HCT116 (cell line): ENCODE measurements around the gene PRDX2. TPM values are rescaled to one million over a fixed set of nuclear protein-coding genes. Genes with fewer than 3 reads are reported as not detected.

Experiments used
- ATAC-seq: fragments of 200-7000 bp; cut with Tn5 transposase; 2 replicates; pipeline ENCODE4 v1.9.1; 2020; ENCODE audit warnings: mild to moderate bottlenecking, moderate library complexity
- BruUV-seq: library from RNA; stranded (reverse); fragments of 400-500 nt; replicated peaks from 2 replicates; lab custom pipeline; 2021; lab: Mats Ljungman, UMichigan
- CTCF ChIA-PET: fragments of 300-600 bp; sonication (Branson Sonifier 250); formaldehyde crosslinking; loops from one replicate; lab custom pipeline; 2021; ENCODE audit warnings: antibody characterized with exemption; lab: Charles Lee
- POLR2A ChIA-PET: fragments of 300-600, 350-600 bp; sonication (Branson Sonifier 250); formaldehyde crosslinking; loops from one replicate; lab custom pipeline; 2021; ENCODE audit warnings: antibody characterized with exemption; lab: Charles Lee
- RAD21 ChIA-PET, 2 experiments: fragments of 300-600 bp; sonication (Branson Sonifier 250); formaldehyde crosslinking; loops; one replicate each; lab custom pipeline; 2023; ENCODE audit warnings: low total read pairs in 2 of 2; ENCODE audit not compliant: uncharacterized antibody in 2 of 2, unreplicated experiment in 2 of 2, low non-redundant PET in 1 of 2; lab: Charles Lee
- DNase-seq: peaks from one replicate; pipeline ENCODE4 v3.0.0-alpha.2; 2010; ENCODE audit warnings: low read depth, low spot score
- H2AFZ ChIP-seq: fragments of 200-600 bp; shearing (Covaris generic), sonication (generic); 2 replicates; pipeline ENCODE4 v1.6.1; 2017; ENCODE audit warnings: low read depth, mixed run types, mixed read lengths, antibody characterized with exemption, low read length; ENCODE audit not compliant: poor library complexity, severe bottlenecking
- H3K27ac ChIP-seq: 2 replicates; pipeline ENCODE4 v1.5.1; 2012; ENCODE audit warnings: low read depth, low read length
- H3K27me3 ChIP-seq: fragments of 200-600 bp; sonication (generic); 2 replicates; pipeline ENCODE4 v1.6.1; 2016; ENCODE audit warnings: mixed run types, low read length, mixed read lengths; ENCODE audit not compliant: insufficient read depth
- H3K36me3 ChIP-seq, 2 experiments: fragments of 200-500 bp in 1 of 2; fragments of 200-600 bp in 1 of 2; sonication (Bioruptor generic) in 1 of 2; sonication (generic) in 1 of 2; 2 replicates each; pipeline versions ENCODE4 v1.5.1 to v1.6.1; 2014 to 2016; ENCODE audit warnings: low read length in 2 of 2, inconsistent platforms in 1 of 2, mixed read lengths in 1 of 2, mixed run types in 1 of 2; ENCODE audit not compliant: insufficient read depth in 2 of 2, control insufficient read depth in 1 of 2
- H3K4me1 ChIP-seq, 2 experiments: fragments of 200-600 bp in 1 of 2; sonication (generic) in 1 of 2; 2 replicates each; pipeline versions ENCODE4 v1.5.1 to v1.6.1; 2012 to 2017; ENCODE audit warnings: low read length in 2 of 2, inconsistent platforms in 1 of 2, mild to moderate bottlenecking in 1 of 2, mixed read lengths in 1 of 2, mixed run types in 1 of 2, moderate library complexity in 1 of 2; ENCODE audit not compliant: insufficient read depth in 2 of 2, control insufficient read depth in 1 of 2
- H3K4me2 ChIP-seq: fragments of 200-600 bp; sonication (generic); 2 replicates; pipeline ENCODE4 v1.6.1; 2017; ENCODE audit warnings: mixed run types, low read length, mixed read lengths
- H3K4me3 ChIP-seq, 2 experiments: fragments of 200-600 bp in 1 of 2; sonication (generic) in 1 of 2; replicated peaks in 1 of 2; 2 replicates each; pipeline ENCODE4 v1.5.1; 2011 to 2016; ENCODE audit warnings: low read length in 2 of 2, control low read depth in 1 of 2, low read depth in 1 of 2, mild to moderate bottlenecking in 1 of 2, mixed read lengths in 1 of 2, mixed run types in 1 of 2
- H3K79me2 ChIP-seq: fragments of 200-600 bp; sonication (generic); 2 replicates; pipeline ENCODE4 v1.6.1; 2017; ENCODE audit warnings: mild to moderate bottlenecking, mixed run types, low read length, moderate library complexity, mixed read lengths; ENCODE audit not compliant: insufficient read depth
- H3K9ac ChIP-seq: fragments of 200-600 bp; sonication (generic); 2 replicates; pipeline ENCODE4 v1.6.1; 2016; ENCODE audit warnings: low read length, mixed read lengths
- H3K9me2 ChIP-seq: fragments of 200-600 bp; sonication (generic), shearing (Covaris generic); 2 replicates; pipeline ENCODE4 v1.6.1; 2017; ENCODE audit warnings: mixed run types, mild to moderate bottlenecking, moderate library complexity; ENCODE audit not compliant: insufficient read depth
- H3K9me3 ChIP-seq, 2 experiments: fragments of 200-500 bp in 1 of 2; fragments of 200-600 bp in 1 of 2; sonication (Bioruptor generic) in 1 of 2; sonication (generic) in 1 of 2; 2 replicates each; pipeline ENCODE4 v1.6.1; 2014 to 2017; ENCODE audit warnings: low read length in 2 of 2, mixed read lengths in 2 of 2, inconsistent platforms in 1 of 2, low read depth in 1 of 2, mild to moderate bottlenecking in 1 of 2, mixed run types in 1 of 2, moderate library complexity in 1 of 2; ENCODE audit not compliant: control insufficient read depth in 1 of 2, insufficient read depth in 1 of 2
- H4K20me1 ChIP-seq: fragments of 200-600 bp; sonication (generic), shearing (Covaris generic); 2 replicates; pipeline ENCODE4 v1.6.1; 2017; ENCODE audit warnings: mixed run types, mild to moderate bottlenecking, moderate library complexity; ENCODE audit not compliant: insufficient read depth
- CBX3 ChIP-seq: IDR thresholded peaks from 2 replicates; pipeline ENCODE4 v1.6.1; 2012; ENCODE audit warnings: low read depth
- CEBPB ChIP-seq: IDR thresholded peaks from 2 replicates; pipeline ENCODE4 v1.6.1; 2012; ENCODE audit warnings: low read depth
- ELF1 ChIP-seq: IDR thresholded peaks from 2 replicates; pipeline ENCODE4 v1.6.1; 2012; ENCODE audit warnings: low read depth, borderline replicate concordance
- EZH2 ChIP-seq: fragments of 200-600 bp; sonication (generic); IDR thresholded peaks from 2 replicates; pipeline ENCODE4 v1.6.1; 2017; ENCODE audit warnings: antibody characterized with exemption, mixed run types
- EZH2phosphoT487 ChIP-seq: fragments of 200-600 bp; IDR thresholded peaks from 2 replicates; pipeline ENCODE4 v1.6.1; 2018; ENCODE audit warnings: antibody characterized with exemption, borderline replicate concordance
- FOSL1 ChIP-seq: IDR thresholded peaks from 2 replicates; pipeline ENCODE4 v1.6.1; 2012; ENCODE audit warnings: low read depth
- RAD21 ChIP-seq: IDR thresholded peaks from 2 replicates; pipeline ENCODE4 v1.6.1; 2012; ENCODE audit warnings: low read depth, mild to moderate bottlenecking
- SIN3A ChIP-seq: IDR thresholded peaks from 2 replicates; pipeline ENCODE4 v1.6.1; 2012; ENCODE audit warnings: low read depth
- SP1 ChIP-seq: IDR thresholded peaks from 2 replicates; pipeline ENCODE4 v1.6.1; 2012; ENCODE audit warnings: low read depth
- YY1 ChIP-seq: IDR thresholded peaks from 2 replicates; pipeline ENCODE4 v1.6.1; 2011; ENCODE audit warnings: low read length, low read depth, moderate library complexity, mild to moderate bottlenecking; ENCODE audit not compliant: insufficient replicate concordance; ENCODE audit errors: extremely low read depth
- ZBTB33 ChIP-seq: IDR thresholded peaks from 2 replicates; pipeline ENCODE4 v1.6.1; 2011; ENCODE audit warnings: mild to moderate bottlenecking, low read length, moderate library complexity; ENCODE audit not compliant: insufficient replicate concordance; ENCODE audit errors: extremely low read depth
- ZFX ChIP-seq: fragments of 450-650 bp; IDR thresholded peaks from 2 replicates; pipeline ENCODE4 v1.6.1; 2017
- ZNF274 ChIP-seq: fragments of 200-500 bp; sonication (Bioruptor generic); IDR thresholded peaks from 2 replicates; pipeline ENCODE4 v1.6.1; 2014; ENCODE audit warnings: mild to moderate bottlenecking, low read depth, low read length, inconsistent platforms
- intact Hi-C: fragments of 100-400 bp; cut with micrococcal nuclease; formaldehyde crosslinking; loops from 2 replicates; pipeline ENCODE4 v1.10.0; 2022
- total RNA-seq: library from RNA; stranded (reverse); gene quantifications from one replicate; pipeline ENCODE4 v1.2.1, GENCODE V29; 2021; ENCODE audit not compliant: unreplicated experiment

The PRDX2 gene
- total RNA-seq, 1 experiment from 2014 or later: 387 TPM

DNA sequence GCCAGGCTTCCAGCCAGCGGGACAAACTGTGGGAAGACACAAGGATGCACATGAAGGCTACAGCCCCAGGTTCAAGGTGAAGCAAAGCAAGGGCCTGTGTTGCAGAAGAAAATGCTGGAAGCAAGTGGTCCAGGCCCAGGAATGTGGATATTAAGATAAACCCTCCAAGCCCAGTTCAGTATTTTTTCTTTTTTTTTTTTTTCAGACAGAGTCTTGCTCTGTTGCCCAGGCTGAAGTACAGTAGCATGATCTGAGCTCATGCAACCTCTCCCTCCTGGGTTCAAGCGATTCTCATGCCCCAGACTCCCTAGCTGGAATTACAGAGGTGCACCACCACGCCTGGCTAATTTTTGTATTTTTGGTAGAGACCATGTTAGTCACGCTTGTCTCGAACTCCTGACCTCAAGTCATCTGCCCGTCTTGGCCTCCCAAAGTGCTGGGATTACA lies 4.4 kb downstream of the PRDX2 start:
- peaks cover 29 to 64% of the 10 kb centered on the region in 2 experiments for H3K4me1 ChIP-seq
- peaks cover 36% of the 10 kb centered on the region for H3K79me2 ChIP-seq
- H3K27ac ChIP-seq: peak overlapping the region; percentile 70; the same call in 1 of the 2 replicates
- no peaks in the 10 kb centered on the region for H3K9me3 ChIP-seq
- intact Hi-C loops: loop anchor here (2.0 kb wide), 1 partner anchor 120 kb away; no protein-coding TSS in a partner anchor
- H3K36me3 ChIP-seq: peaks cover 4 to 19% of the 10 kb centered on the region in 2 experiments; a peak in 3 of 4 replicates
- no TSS peak for BruUV-seq
- no peak overlapping the region for H3K4me2 ChIP-seq
- TF ChIP-seq YY1 (no peak), SIN3A (no peak), ZFX (no peak), ZNF274 (no peak), RAD21 (no peak)
- no peaks in the 10 kb centered on the region for H3K27me3 ChIP-seq
- ChIA-PET CTCF (interaction anchor here (1.2 to 6.4 kb wide), 3 partner anchors 32 to 50 kb away, joined by 3 to 123 read pairs (median 87); no protein-coding TSS in a partner anchor), RAD21 (interaction anchor here (1.8 to 3.4 kb wide), 3 partner anchors 19 to 31 kb away, joined by 5 to 15 read pairs (median 12); no protein-coding TSS in a partner anchor), POLR2A (interaction anchor here (0.7 kb wide), 1 partner anchor 20 kb away, joined by 3 read pairs; no protein-coding TSS in a partner anchor)
- H4K20me1 ChIP-seq: no peaks in the 10 kb centered on the region
- ATAC-seq: no peak
- no peak overlapping the region for H3K4me3 ChIP-seq
- H3K9ac ChIP-seq: no peak overlapping the region
- H3K9me2 ChIP-seq: no peaks in the 10 kb centered on the region
- H2AFZ ChIP-seq: no peak overlapping the region
- DNase-seq: no peak

- H3K9me3 ChIP-seq: no peaks in the 10 kb centered on the region
- no peaks in the 10 kb centered on the region for H3K27me3 ChIP-seq
- H3K27ac ChIP-seq: peak overlapping the region; percentile 70
- ChIA-PET CTCF (interaction anchor here (0.7 to 6.4 kb wide), 15 partner anchors 10 to 169 kb away, joined by 3 to 123 read pairs (median 4); partner anchors contain the start of genes HOOK2, RNASEH2A and TRIR), POLR2A (interaction anchor here (0.7 to 6.7 kb wide), 7 partner anchors 14 to 85 kb away, joined by 3 to 172 read pairs (median 3); partner anchors contain the start of genes DNASE2 and HOOK2), RAD21 (interaction anchor here (0.8 to 3.4 kb wide), 7 partner anchors 19 to 36 kb away, joined by 4 to 17 read pairs (median 11); no protein-coding TSS in a partner anchor)
- H3K9me2 ChIP-seq: no peaks in the 10 kb centered on the region
- peaks cover 40% of the 10 kb centered on the region for H3K79me2 ChIP-seq
- no TSS peak for BruUV-seq
- H3K9ac ChIP-seq: peak overlapping the region; percentile 58
- intact Hi-C loops: loop anchor here (1.0 to 2.0 kb wide), 4 partner anchors 19 to 120 kb away; no protein-coding TSS in a partner anchor
- H4K20me1 ChIP-seq: no peaks in the 10 kb centered on the region
- H2AFZ ChIP-seq: no peak overlapping the region
- DNase-seq (no peak), ATAC-seq (peak; percentile 32)
- H3K4me2 ChIP-seq: peak overlapping the region; percentile 72
- peaks cover 29 to 68% of the 10 kb centered on the region in 2 experiments for H3K4me1 ChIP-seq
- H3K36me3 ChIP-seq: peaks cover 4 to 19% of the 10 kb centered on the region in 2 experiments; a peak in 3 of 4 replicates
- H3K4me3 ChIP-seq: peak overlapping the region in 1 of 2 experiments; percentile 33; a peak in 1 of 4 replicates
- TF ChIP-seq ZNF274: no peak
- no peak for TF ChIP-seq EZH2
- no peak for TF ChIP-seq CBX3
- no peak for TF ChIP-seq ZBTB33
- no peak for TF ChIP-seq ELF1
- no peak for TF ChIP-seq SIN3A
- TF ChIP-seq CEBPB: no peak
- no peak for TF ChIP-seq EZH2phosphoT487
- TF ChIP-seq FOSL1: no peak
- TF ChIP-seq SP1: no peak
Observed at GRCh38 chr19:12796146-12797071, 5.2 kb downstream of the PRDX2 start.
